NCI-H1048 (cell line): ENCODE data around the gene CCDC74B.
"Not testable (repeated sequence)": the region's sequence is repeated elsewhere in the genome, so short reads cannot be mapped to it uniquely, and the experiment has no call there.

Experiments
- DNase-seq: peaks from one replicate; lab custom pipeline; 2025; lab: John Stamatoyannopoulos, UW

Gene CCDC74B

DNA sequence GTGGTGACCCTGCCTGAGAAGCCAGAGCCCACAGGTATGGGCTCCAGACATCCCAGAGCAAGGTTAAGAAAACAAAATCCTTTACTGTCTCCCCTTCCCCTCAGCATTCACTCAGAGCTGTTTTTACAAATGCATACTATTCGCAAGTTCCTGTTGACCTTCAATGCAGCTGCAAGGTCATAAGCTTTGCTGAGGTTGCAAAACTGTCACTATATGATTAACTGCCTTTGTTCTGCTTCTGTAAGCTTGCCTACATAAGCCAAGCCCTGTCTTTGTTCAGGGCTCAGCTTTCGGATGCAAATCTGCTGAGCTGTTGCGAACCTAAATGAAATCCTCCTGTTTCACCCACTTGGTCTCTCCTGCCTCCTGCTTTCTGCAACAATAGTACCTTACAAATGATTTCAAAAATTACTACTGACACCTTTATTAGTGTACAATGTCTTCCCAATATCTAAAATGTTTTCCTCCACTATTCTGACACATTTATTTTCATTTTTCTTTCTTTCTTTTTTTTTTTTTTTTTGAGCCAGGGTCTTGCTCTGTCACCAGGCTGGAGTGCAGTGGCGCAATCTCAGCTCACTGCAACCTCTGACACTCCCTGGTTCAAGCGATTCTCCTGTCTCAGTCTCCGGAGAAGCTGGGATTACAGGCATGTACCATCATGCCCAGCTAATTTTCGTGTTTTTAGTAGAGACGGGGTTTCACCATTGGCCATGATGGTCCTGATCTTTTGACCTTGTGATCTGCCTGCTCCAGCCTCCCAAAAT lies 42.1 kb downstream of the CCDC74B start:
- not testable (repeated sequence) for DNase-seq
